ENCODE measurements around the gene NMT1. TPM values are rescaled to one million over a fixed set of nuclear protein-coding genes. Genes with fewer than 3 reads are reported as not detected.
"Not testable (repeated sequence)": the region's sequence is repeated elsewhere in the genome, so short reads cannot be mapped to it uniquely, and the experiment has no call there.

NMT1 gene
- polyA plus RNA-seq, 1 donor: 37.3 TPM

GRCh38 chr17:45036691-45037090 is 24.4 kb upstream of the NMT1 start:
- DNase-seq (ENCODE audit: low read depth): no peak

GRCh38 chr17:45038728-45039634 is 22.1 kb upstream of the NMT1 start:
- no peak for DNase-seq (ENCODE audit: low read depth)

GRCh38 chr17:45040459-45040858 is 20.7 kb upstream of the NMT1 start:
- DNase-seq (ENCODE audit: low read depth): no peak

GRCh38 chr17:45042346-45043120 is 18.6 kb upstream of the NMT1 start:
- no peak for DNase-seq (ENCODE audit: low read depth)

GRCh38 chr17:45043813-45044540 is 17.1 kb upstream of the NMT1 start:
- DNase-seq (ENCODE audit: low read depth): no peak

GRCh38 chr17:45046537-45047125 is 14.5 kb upstream of the NMT1 start:
- no peak for DNase-seq (ENCODE audit: low read depth)

GRCh38 chr17:45048795-45049563 is 12.1 kb upstream of the NMT1 start:
- no peak for DNase-seq (ENCODE audit: low read depth)

GRCh38 chr17:45050481-45051059 is 10.5 kb upstream of the NMT1 start:
- DNase-seq (ENCODE audit: low read depth): no peak

- DNase-seq (ENCODE audit: low read depth): peak; percentile 75
Measured at GRCh38 chr17:45051060-45051719, 9.9 kb upstream of the NMT1 start, which contains the start of gene DCAKD. DCAKD (minus strand) TSS chr17:45051632; CDS start chr17:45034885, 16,747 bp downstream.

GRCh38 chr17:45051720-45052051 is 9.4 kb upstream of the NMT1 start:
- DNase-seq (ENCODE audit: low read depth): not testable (repeated sequence)

GRCh38 chr17:45052052-45052772 is 8.9 kb upstream of the NMT1 start:
- DNase-seq (ENCODE audit: low read depth): no peak

- DNase-seq (ENCODE audit: low read depth): no peak
Measured at GRCh38 chr17:45060382-45060796, 728 bp upstream of the NMT1 start.

GRCh38 chr17:45061606-45062205 is 589 bp downstream of the NMT1 start:
- DNase-seq (ENCODE audit: low read depth): no peak

- DNase-seq (ENCODE audit: low read depth): no peak
Measured at GRCh38 chr17:45063198-45063597, 2.1 kb downstream of the NMT1 start.

GRCh38 chr17:45067637-45068036 is 6.5 kb downstream of the NMT1 start:
- DNase-seq (ENCODE audit: low read depth): no peak

GRCh38 chr17:45070001-45070400 is 8.9 kb downstream of the NMT1 start:
- no peak for DNase-seq (ENCODE audit: low read depth)

GRCh38 chr17:45070809-45071208 is 9.7 kb downstream of the NMT1 start:
- no peak for DNase-seq (ENCODE audit: low read depth)

- no peak for DNase-seq (ENCODE audit: low read depth)
Measured at GRCh38 chr17:45073414-45074070, 12.4 kb downstream of the NMT1 start.
